Measurements from ENCODE around the gene GLRB.

GLRB gene

GRCh38 chr4:157079441-157079840, 3.5 kb downstream of the GLRB start:
- H4K20me1 ChIP-seq (ENCODE audit: insufficient read depth, low read length): no peaks in the 10 kb centered on the region
- H3K27me3 ChIP-seq (replicated peaks; ENCODE audit: insufficient read depth, low read length): no peaks in the 10 kb centered on the region

DNA sequence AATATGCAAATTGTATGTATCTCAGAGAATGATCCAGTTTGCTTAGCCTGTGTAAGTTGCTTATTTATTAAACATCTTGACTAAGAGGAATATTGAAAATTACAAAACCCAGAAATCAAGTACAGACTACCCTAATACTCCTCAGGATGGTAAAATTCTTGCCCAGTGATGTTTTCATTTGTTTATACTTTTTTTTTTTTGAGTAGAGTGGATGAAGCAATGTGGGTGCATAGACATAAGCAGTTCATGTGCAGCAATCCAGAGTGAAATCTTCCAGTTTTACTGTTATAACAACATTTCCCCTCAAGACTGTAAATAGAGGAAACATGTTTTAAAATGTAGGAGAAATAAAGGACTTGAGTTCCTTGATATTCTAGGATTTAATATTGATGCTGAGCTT, 4.7 kb downstream of the GLRB start:
- no peak for DNase-seq
- Histone ChIP-seq H4K20me1 (ENCODE audit: insufficient read depth, low read length) (no peaks in the 10 kb centered on the region), H3K4me3 (ENCODE audit: low read length) (no peak overlapping the region), H3F3A (ENCODE audit: insufficient read depth, low read length) (no peaks in the 10 kb centered on the region), H3K9me2 (replicated peaks; ENCODE audit: insufficient read depth, low read length) (no peaks in the 10 kb centered on the region), H2AFZ (ENCODE audit: low read length) (no peak overlapping the region), H3K79me2 (ENCODE audit: low read length) (no peaks in the 10 kb centered on the region), H3K4me2 (ENCODE audit: low read depth, low read length) (no peak overlapping the region), H3K9ac (ENCODE audit: low read length) (no peak overlapping the region), H3K4me1 (ENCODE audit: low read length) (no peaks in the 10 kb centered on the region), H3K9me3 (replicated peaks; ENCODE audit: insufficient read depth, low read length) (no peaks in the 10 kb centered on the region), H3K27me3 (replicated peaks; ENCODE audit: insufficient read depth, low read length) (no peaks in the 10 kb centered on the region), H3K27ac (ENCODE audit: low read length) (no peak overlapping the region), H3K36me3 (replicated peaks; ENCODE audit: insufficient read depth, low read length) (no peaks in the 10 kb centered on the region)
- TF ChIP-seq EZH2 (optimal IDR thresholded peaks at IDR 0.05; ENCODE audit: low read depth, low read length): no peak
- TF ChIP-seq EZH2phosphoT487 (IDR thresholded peaks at IDR 0.05; ENCODE audit: low read length): no peak
- no peak for TF ChIP-seq CTCF (IDR thresholded peaks at IDR 0.05; ENCODE audit: low read length)

More at GRCh38 chr4:157079441-157079840, 3.5 kb downstream of the GLRB start:
- DNase-seq: no peak
- H3K79me2 ChIP-seq (ENCODE audit: low read length): no peaks in the 10 kb centered on the region
- TF ChIP-seq CTCF (IDR thresholded peaks at IDR 0.05; ENCODE audit: low read length): no peak
- TF ChIP-seq EZH2phosphoT487 (IDR thresholded peaks at IDR 0.05; ENCODE audit: low read length): no peak
- TF ChIP-seq EZH2 (optimal IDR thresholded peaks at IDR 0.05; ENCODE audit: low read depth, low read length): no peak
- no peak overlapping the region for H2AFZ ChIP-seq (ENCODE audit: low read length)
- no peak overlapping the region for H3K9ac ChIP-seq (ENCODE audit: low read length)
- H3K4me1 ChIP-seq (ENCODE audit: low read length): no peaks in the 10 kb centered on the region
- no peaks in the 10 kb centered on the region for H3K9me2 ChIP-seq (replicated peaks; ENCODE audit: insufficient read depth, low read length)
- no peaks in the 10 kb centered on the region for H3K36me3 ChIP-seq (replicated peaks; ENCODE audit: insufficient read depth, low read length)
- no peaks in the 10 kb centered on the region for H3K9me3 ChIP-seq (replicated peaks; ENCODE audit: insufficient read depth, low read length)
- H3K4me3 ChIP-seq (ENCODE audit: low read length): no peak overlapping the region
- H3F3A ChIP-seq (ENCODE audit: insufficient read depth, low read length): no peaks in the 10 kb centered on the region
- no peak overlapping the region for H3K4me2 ChIP-seq (ENCODE audit: low read depth, low read length)
- H3K27ac ChIP-seq (ENCODE audit: low read length): no peak overlapping the region

DNA sequence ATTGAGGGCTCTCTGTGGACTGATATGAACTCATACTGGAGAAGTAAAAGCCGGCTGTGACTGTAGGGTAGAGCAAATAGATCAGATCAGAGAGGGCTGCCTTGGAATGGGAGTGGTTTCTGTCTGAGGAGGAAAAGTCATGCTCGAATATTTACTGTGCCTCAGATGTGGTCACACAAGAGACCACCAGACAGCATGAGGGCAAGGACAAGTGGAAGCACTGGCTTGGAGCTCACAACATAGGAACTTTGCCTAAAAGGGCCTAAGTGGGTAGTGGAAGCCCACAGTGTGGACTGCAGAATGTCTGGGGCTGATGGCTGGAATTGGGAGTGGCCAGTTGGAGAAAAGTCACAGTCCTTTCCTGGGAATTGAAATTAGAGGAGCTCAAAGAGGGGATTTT, 19.8 kb downstream of the GLRB start:
- DNase-seq: no peak
- Histone ChIP-seq H3K4me2 (ENCODE audit: low read depth, low read length) (no peak overlapping the region), H3K9me3 (replicated peaks; ENCODE audit: insufficient read depth, low read length) (no peaks in the 10 kb centered on the region), H3K4me3 (ENCODE audit: low read length) (no peak overlapping the region), H3K27me3 (replicated peaks; ENCODE audit: insufficient read depth, low read length) (no peaks in the 10 kb centered on the region), H3K9ac (ENCODE audit: low read length) (no peak overlapping the region), H3K4me1 (ENCODE audit: low read length) (no peaks in the 10 kb centered on the region), H3K79me2 (ENCODE audit: low read length) (no peaks in the 10 kb centered on the region), H2AFZ (ENCODE audit: low read length) (no peak overlapping the region), H3F3A (ENCODE audit: insufficient read depth, low read length) (no peaks in the 10 kb centered on the region), H3K9me2 (replicated peaks; ENCODE audit: insufficient read depth, low read length) (no peaks in the 10 kb centered on the region), H3K36me3 (replicated peaks; ENCODE audit: insufficient read depth, low read length) (no peaks in the 10 kb centered on the region), H3K27ac (ENCODE audit: low read length) (no peak overlapping the region), H4K20me1 (ENCODE audit: insufficient read depth, low read length) (no peaks in the 10 kb centered on the region)
- no peak for TF ChIP-seq EZH2 (optimal IDR thresholded peaks at IDR 0.05; ENCODE audit: low read depth, low read length)

- no peak for TF ChIP-seq CTCF (IDR thresholded peaks at IDR 0.05; ENCODE audit: low read length)
- TF ChIP-seq EZH2phosphoT487 (IDR thresholded peaks at IDR 0.05; ENCODE audit: low read length): no peak
- no peak for TF ChIP-seq EZH2 (optimal IDR thresholded peaks at IDR 0.05; ENCODE audit: low read depth, low read length)
- Histone ChIP-seq H4K20me1 (ENCODE audit: insufficient read depth, low read length) (no peaks in the 10 kb centered on the region), H3K4me1 (ENCODE audit: low read length) (no peaks in the 10 kb centered on the region), H3K27me3 (replicated peaks; ENCODE audit: insufficient read depth, low read length) (no peaks in the 10 kb centered on the region), H3K27ac (ENCODE audit: low read length) (no peak overlapping the region), H3K9ac (ENCODE audit: low read length) (no peak overlapping the region), H3K4me3 (ENCODE audit: low read length) (no peak overlapping the region), H3K79me2 (ENCODE audit: low read length) (no peaks in the 10 kb centered on the region), H3F3A (ENCODE audit: insufficient read depth, low read length) (no peaks in the 10 kb centered on the region), H3K36me3 (replicated peaks; ENCODE audit: insufficient read depth, low read length) (no peaks in the 10 kb centered on the region), H2AFZ (ENCODE audit: low read length) (no peak overlapping the region), H3K4me2 (ENCODE audit: low read depth, low read length) (no peak overlapping the region), H3K9me2 (replicated peaks; ENCODE audit: insufficient read depth, low read length) (no peaks in the 10 kb centered on the region), H3K9me3 (replicated peaks; ENCODE audit: insufficient read depth, low read length) (no peaks in the 10 kb centered on the region)
- no peak for DNase-seq
Observed at GRCh38 chr4:157096439-157096838, 20.5 kb downstream of the GLRB start.
